HG03354 (cell line): Measurements from ENCODE around the gene PPP2R2B.
"Not testable (repeated sequence)": the region's sequence is repeated elsewhere in the genome, so short reads cannot be mapped to it uniquely, and the experiment has no call there.

ENCODE experiments used
- ATAC-seq: cut with Tn5 transposase; IDR thresholded peaks from one replicate; pipeline ENCODE4 v1.9.1; 2021; ENCODE audit warnings: mild to moderate bottlenecking; ENCODE audit not compliant: unreplicated experiment, poor library complexity, severe bottlenecking

PPP2R2B gene

DNA sequence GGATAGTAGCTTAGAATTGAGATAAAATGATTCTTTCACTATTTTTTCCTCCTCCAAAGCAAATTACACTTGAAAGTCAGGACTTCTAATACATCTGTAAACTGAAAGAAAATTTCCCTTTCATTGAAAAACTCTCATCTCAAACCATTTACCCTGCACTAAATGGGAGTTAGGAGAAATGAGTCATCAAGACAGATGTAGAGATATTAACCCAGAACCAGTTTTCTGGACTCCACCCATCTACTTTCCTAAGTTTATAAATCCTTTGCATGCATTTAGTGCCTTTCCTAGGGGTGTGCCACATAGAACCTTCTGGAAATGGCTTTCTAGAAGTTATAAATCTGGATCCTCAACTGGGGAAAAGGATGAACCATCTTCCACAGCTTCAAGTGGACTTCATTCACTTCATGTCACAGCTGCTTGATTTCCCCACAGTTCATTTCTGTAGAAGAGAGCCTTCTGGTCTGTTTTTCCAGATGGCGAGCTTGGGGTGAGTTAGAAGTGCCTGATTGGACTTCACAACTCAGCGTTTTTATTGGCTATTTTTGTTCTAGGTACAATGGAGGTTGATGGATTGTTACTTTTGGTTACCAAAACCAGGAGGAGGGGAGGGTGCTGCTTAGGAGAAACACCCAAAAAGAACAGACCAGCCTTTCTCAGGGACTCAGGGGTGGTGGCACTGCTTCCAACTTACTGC is 290.1 kb downstream of the PPP2R2B start:
- no peak for ATAC-seq

- no peak for ATAC-seq
Observed at GRCh38 chr5:146586752-146587151, 291.8 kb downstream of the PPP2R2B start.

DNA sequence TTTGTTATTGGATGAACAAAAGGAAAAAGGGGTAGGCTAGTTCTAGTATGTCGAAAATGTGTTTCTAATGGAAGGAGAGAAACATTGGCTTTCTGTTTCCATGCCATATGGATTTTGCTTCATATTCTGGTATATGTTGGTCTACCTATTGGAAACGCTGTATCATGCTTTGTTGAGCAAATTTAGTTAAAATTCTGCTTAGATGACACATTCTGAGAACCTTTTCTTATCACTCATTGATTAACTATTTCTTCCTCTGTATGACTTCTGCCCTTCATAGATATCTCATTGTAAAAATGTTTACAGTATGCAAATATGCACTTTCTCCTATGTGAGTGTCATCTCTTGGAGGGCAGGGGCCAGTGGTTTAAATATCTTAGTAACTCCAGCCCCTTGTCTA is 293.8 kb downstream of the PPP2R2B start:
- ATAC-seq, result no peak

DNA sequence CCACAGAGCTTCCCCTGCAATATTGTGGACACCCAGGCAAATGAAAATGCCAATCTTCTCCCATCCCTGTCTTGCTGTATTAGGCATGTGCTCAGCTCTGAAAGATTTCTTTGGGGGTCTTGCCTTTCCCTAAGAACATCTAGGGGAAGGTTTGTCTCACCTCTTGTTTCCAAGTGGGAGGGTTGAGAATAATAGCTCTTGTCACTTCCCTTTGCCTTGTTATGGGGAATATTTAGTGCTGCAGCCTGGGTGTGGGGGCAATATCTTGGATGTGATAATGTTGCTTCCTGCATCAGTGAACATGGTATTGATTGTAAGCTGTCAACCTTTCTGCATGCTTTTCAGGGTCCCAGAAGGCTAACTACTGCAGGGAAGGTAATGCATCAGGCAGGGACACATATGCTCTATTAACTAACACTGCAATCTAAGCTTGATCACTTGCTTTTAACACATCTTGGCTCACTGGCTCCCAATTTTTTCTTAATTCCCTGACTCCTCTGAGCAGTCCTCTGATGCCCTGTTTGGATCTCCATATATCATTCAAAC is 296.4 kb downstream of the PPP2R2B start:
- no peak for ATAC-seq

GRCh38 chr5:146580237-146580636 is 298.3 kb downstream of the PPP2R2B start:
- ATAC-seq, result no peak

DNA sequence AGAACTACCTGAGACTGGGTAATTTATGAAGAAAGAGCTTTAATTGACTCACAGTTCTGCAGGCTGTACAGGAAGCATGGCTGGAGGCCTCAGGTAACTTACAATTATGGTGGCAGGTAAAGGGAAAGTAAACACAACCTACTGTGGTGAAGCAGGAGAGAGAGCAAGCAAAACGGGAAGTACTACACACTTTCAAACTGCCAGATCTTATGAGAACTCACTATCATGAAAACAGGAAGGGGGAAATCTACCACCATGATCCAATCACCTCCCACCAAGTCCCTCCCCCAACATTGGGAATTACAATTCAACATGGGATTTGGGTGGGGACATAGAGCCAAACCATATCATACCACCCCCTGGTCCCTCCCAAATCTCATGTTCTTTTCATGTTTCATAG is 303.8 kb downstream of the PPP2R2B start:
- ATAC-seq, result no peak

- no peak for ATAC-seq
Observed at GRCh38 chr5:146568161-146568560, 310.4 kb downstream of the PPP2R2B start.

- ATAC-seq, result peak; percentile 94
Observed at GRCh38 chr5:146565764-146566367, 312.7 kb downstream of the PPP2R2B start.

DNA sequence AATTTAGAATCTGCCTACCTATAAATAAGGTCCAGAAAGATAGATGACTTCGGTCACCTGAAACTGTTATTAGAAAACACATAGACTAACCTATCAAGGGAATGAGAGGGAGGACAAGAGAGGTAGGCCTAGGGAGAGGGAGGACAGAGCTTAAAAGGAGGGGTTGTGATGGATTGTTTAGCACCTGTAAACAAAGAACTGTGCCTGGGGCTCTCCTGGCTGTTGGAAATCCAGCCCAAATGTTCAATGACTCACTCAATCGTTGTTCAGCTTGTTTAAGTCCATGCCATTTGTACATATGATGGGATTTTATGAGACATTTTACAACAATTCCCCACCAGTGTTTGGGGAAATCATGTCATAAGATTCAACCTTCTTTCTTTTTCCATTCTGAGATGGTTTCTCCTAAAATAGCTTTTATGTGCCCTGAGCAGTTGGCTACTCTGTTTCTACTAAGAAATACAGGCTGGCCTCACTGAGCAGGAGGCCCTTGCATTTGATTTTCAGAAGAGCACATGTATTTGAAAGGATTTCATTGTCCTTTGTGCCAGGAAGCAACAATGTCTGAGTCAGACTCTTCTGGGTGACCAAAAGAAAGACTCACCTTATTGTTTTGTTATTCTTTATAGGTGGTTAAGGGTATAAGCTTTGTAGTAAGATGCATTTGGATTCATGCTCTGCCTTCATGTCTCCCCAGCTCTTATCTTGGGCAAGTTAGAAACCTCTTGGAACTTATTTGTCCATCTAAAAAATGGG is 314.4 kb downstream of the PPP2R2B start:
- no peak for ATAC-seq

DNA sequence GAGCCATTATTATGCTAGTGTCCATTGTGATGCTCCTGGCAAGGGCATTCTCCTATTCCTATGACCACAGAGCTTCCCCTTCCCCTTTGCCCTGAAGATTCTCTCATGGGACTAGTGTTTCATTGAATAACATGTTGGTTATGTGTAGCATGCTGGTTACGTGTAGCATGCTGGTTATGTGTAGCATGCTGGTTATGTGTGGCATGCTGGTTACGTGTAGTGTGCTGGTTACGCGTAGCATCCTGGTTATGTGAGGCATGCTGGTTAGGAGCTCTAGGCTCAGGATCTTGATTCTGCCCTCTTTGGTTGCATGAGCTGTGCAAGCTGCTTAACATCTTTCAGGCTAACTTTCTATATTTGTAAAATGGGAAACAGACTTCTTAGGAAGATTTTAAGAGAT is 316.1 kb downstream of the PPP2R2B start:
- ATAC-seq, result no peak

- no peak for ATAC-seq
Observed at GRCh38 chr5:146561711-146562110, 316.8 kb downstream of the PPP2R2B start.

- ATAC-seq, result no peak
Observed at GRCh38 chr5:146560205-146560812, 318.2 kb downstream of the PPP2R2B start.

DNA sequence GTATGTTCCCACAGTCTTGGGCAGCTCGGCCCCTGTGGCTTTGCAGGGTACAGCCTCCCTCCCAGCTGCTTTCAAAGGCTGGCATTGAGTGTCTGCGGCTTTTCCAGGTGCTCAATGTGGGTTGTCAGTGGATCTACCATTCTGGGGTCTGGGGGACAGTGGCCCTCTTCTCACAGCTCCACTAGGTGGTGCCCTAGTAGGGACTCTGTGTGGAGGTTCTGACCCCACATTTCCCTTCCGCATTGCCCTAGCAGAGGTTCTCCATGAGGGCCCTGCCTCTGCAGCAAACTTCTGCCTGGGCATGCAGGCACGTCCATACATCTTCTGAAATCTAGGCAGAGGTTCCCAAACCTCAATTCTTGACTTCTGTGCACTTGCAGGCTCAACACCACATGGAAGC is 321.7 kb downstream of the PPP2R2B start:
- ATAC-seq, result not testable (repeated sequence)

GRCh38 chr5:146553446-146553845 is 325.1 kb downstream of the PPP2R2B start:
- ATAC-seq, result no peak

DNA sequence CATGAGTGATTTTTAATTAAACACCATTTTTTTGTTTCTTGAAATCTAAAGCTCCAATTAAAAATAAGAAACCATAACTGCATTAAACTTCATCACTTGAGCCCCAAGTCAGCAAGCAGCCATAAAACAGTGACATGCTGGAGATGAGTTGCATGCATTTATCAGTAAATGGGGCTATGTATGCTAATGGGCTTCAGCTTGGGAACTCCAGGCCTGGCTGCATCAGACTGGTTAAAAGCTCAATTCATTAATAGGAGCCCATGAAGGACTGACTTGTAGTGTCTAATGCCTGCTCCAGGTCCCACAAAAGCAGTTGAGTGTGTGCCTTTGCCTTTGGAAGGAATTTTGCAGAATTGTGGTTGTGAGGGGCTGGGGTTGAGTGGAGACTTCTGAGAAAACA is 328.9 kb downstream of the PPP2R2B start:
- ATAC-seq, result no peak

DNA sequence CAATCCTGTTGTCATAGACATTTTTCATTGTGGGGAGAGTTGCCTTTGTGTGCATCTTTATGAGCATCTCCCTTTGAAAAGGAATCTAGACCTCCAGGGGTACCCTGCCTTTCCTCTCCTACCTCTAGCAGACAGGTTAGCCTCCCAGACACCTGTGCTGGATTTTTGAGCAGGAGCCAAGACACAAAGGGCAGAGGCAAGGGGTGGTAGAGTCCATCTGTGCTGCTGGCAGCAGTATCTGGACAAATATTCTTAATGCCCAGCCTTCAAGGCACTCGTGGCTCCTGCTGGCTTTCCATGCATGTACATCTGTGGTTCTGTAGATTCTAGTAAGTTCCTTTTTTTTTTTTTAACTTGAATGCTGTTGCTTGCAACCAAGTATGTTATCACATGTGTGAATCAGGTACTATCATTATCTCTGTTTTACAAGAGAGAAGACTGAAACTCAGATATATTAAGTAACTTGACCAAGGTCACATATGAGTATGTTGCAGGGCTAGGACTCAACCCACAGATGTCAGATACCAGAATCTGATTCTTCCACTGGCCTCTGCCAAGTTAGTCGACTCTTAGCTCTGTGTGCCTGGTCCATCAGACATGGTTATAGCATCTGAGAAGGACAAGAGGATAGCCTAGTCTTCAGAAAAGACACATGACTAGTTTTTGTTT is 329.6 kb downstream of the PPP2R2B start:
- no peak for ATAC-seq

DNA sequence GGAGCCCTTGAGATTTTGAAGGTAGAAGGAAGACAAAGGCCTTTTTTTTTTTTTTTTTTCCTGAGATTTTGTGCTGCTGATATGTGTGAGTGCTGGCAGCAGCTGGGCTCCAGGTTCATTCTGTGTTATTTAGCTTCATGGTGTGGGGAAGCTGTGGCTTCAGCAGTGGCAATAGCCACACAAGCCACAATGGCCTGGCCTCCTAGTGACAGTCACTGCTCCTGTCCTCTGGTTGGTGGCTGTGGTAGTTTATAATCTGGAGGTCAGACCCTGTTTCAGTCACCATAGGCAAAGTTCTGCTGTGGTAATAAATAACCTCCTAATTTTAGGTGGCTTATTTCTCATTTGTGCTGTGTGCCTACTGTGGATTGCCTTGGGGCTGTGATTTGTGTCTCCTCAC is 334.3 kb downstream of the PPP2R2B start:
- ATAC-seq, result no peak

DNA sequence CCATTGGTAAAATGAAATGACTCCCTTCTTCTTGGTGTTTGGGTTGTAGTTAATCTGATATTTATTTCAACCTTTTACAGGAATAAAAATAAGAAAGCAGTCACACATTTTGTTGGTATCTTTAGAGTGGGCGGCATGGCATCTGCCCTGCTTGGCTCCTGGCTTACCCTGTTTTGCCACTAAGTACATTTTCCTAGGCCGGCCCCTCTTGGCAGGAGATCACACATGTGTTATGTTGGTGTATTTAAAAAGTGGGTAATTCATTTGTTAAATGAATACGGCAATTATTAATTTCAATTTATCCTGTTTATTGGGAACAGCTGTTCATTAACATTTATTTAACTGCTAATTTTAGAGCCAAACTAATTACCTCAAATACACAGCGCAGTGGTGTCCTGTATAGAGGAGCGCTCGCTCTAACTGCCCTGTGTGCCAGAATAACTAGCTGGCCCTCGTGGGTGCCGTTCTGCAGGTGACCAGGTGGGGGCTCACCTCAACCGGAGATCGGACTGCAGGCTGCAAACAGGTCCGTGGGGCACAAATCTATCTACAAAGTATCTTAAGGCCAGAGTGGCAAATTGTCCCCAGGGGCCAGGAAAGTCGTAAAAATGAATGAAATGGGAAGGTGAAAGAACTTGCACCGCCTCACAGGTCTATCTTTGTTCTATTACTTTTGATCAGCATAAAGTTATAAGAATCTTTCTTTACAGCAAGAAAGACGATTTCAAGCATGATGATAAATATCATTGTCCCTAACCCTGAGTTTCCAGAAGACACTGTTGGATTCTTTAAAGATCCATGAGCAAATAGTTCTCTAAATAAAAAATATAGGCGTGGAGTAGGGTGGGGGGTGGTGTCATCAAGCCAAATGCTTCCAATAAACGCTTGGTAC is 336.4 kb downstream of the PPP2R2B start:
- ATAC-seq, result peak; percentile 99

DNA sequence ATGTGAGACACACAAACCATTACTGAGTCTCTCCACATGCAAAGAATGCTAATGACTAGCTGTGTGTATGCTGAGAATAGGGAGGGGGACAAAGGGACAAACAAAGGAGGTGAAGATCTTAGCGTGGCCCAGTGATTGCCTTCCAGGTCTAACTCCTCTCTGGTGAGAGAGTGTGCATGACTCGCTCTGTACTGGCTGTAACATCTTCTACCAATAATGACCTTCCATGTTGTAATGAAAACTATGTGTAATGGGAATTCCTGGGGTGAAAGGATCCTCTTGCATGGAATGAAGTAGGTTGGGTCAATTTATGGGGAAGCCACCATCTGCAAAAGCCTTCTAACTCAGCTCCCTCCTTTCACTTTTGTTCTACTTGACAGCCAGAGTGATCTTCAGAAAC is 338.1 kb downstream of the PPP2R2B start:
- no peak for ATAC-seq
